ENCODE results near the gene RAB3IL1.

The RAB3IL1 gene

DNA sequence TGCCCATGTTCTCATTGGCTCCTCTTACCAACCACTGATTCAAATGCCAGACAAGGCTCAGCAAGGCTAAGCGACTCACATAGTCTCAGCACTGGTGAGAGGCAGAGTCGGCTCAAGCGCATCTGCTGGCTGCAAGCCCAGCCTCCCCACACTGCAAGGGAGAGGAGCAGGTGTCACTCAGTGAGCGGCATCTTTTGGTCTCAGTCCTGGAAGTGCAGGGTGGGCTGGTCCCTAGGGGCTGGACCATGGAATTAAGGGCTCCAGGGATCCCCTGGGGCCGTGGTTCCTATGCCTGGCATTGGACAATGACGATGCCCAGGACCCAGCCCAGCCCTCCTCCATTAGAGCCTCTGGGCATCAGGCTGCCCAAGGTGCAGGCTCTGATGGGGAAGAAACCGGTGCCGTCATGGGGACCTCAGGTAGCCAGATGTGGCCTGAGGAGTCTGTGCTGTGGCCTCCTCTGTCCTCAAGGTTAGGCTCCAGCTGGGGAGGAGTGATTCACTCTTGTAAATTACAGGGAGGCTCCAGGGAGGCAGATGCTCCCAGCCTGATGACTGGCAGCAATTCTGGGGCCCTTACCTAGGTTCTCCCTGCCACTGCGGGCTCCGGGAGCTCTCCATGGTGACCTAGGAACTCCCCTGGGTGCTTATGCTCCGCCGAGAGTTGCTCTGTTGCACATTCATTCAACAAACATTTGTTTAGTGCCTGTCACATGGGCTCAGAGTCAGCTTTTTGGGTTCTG is 61.3 kb downstream of the RAB3IL1 start:
- peaks cover 92 to 98% (median 98%) of the 10 kb centered on the region in 11 experiments for H3K36me3 ChIP-seq
- H4K20me1 ChIP-seq, result peaks cover 0 to 97% (median 34%) of the 10 kb centered on the region in 11 experiments; a peak in 14 of 22 replicates
- TF ChIP-seq Cebpa-rat (IDR thresholded peaks at IDR 0.05), result no peak
- no peak overlapping the region; a peak in 1 of 22 replicates for H3K27ac ChIP-seq
- peak overlapping the region in 1 of 11 experiments; percentile 9; a peak in 1 of 22 replicates for H3K9ac ChIP-seq
- H3K9me3 ChIP-seq (replicated peaks in 1 of 11), result no peaks in the 10 kb centered on the region
- no peaks in the 10 kb centered on the region for H3K27me3 ChIP-seq
- H3K4me2 ChIP-seq, result no peak overlapping the region
- peaks cover 0 to 17% (median 9%) of the 10 kb centered on the region in 10 experiments; a peak in 9 of 20 replicates for H3K4me1 ChIP-seq
- H3K4me3 ChIP-seq, result no peak overlapping the region

DNA sequence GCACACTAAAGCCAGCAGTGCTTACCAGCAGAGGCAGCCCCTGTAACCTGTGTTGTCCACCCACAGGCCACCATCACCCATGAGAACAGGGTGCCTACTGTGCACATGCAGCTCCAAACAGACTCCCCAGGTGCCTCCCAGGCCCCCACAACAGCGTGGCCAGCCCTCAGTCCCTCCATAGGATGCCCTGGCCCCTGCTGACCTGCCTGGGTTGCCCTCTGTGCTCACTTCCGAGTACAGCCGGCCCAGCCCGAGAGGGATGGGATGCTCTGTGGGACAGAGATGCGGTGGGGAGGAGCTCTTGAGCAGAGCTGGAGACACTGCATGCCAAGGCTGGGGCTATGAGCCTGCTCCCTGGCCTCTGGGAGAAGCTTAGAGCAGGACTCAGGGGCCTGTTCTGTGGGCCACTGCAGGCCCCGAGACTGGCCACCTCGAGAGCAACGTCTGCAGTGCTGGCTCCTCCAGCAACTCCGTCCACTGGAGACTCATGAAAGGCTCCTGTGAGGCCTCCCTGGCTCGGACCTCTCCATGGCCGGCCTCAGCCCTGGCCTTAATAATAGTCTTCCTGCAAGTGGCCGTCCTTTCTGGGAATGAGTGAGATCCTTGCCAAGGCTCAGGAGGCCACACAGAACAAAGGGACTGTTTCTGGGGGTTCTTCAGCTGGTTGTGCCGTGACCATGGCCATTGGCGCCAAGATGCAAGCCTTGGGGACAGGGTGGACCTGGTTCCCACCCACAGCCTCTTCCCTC is 62.2 kb downstream of the RAB3IL1 start:
- no peaks in the 10 kb centered on the region for H3K27me3 ChIP-seq
- H3K27ac ChIP-seq, result peak overlapping the region in 2 of 11 experiments; percentile 12 to 62; a peak in 2 of 22 replicates
- TF ChIP-seq Cebpa-rat (IDR thresholded peaks at IDR 0.05), result no peak
- no peak overlapping the region for H3K4me2 ChIP-seq
- peaks cover 0 to 97% (median 34%) of the 10 kb centered on the region in 11 experiments; a peak in 15 of 22 replicates for H4K20me1 ChIP-seq
- H3K4me1 ChIP-seq, result peaks cover 0 to 17% (median 9%) of the 10 kb centered on the region in 10 experiments; a peak in 9 of 20 replicates
- 0 out of 22 replicates have a peak overlapping the region, but pooled peaks of 1 of the 11 experiments have one; percentile 7 for H3K9ac ChIP-seq
- no peak overlapping the region for H3K4me3 ChIP-seq
- H3K9me3 ChIP-seq (replicated peaks in 1 of 11), result no peaks in the 10 kb centered on the region
- peaks cover 92 to 98% (median 98%) of the 10 kb centered on the region in 11 experiments for H3K36me3 ChIP-seq

DNA sequence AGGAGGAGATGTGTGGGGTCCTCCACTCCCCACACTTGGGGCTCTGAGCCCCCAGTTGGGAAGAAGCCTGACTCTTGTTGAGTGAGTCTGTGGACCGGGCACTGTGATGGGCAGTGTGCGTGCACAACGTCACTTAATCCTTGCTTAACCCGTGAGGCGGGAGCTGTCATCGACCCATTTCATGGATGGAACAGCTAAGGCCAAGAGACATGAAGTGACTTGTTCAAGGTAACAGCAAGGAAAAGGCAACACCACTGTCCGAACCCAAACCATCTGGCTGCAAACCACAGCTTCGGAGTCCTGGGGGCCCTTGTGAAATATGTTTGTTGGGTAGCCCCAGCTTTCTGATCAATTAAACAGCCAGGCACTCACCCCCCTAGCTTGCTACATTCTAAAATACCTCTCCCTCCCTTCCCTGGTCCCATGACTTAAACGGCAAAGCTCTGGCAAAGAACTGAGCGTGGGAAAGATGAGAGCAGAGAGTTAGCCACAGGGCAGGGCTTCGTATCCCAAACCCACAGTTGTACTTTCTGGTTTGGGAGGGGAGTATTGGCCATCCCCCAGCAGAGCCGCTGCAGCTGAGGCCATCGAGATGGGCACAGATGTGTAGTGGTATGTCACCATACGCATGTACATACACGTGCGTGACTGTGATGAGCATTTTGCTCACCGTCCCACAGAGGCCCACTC is 63.0 kb downstream of the RAB3IL1 start:
- no peak overlapping the region for H3K4me2 ChIP-seq
- peak overlapping the region in 2 of 11 experiments; percentile 45 to 62; a peak in 5 of 22 replicates for H3K27ac ChIP-seq
- H3K4me1 ChIP-seq, result peaks cover 0 to 17% (median 9%) of the 10 kb centered on the region in 10 experiments; a peak in 9 of 20 replicates
- no peak overlapping the region for H3K4me3 ChIP-seq
- 0 out of 22 replicates have a peak overlapping the region, but pooled peaks of 1 of the 11 experiments have one; percentile 7 for H3K9ac ChIP-seq
- H3K36me3 ChIP-seq, result peaks cover 92 to 98% (median 98%) of the 10 kb centered on the region in 11 experiments
- no peaks in the 10 kb centered on the region for H3K27me3 ChIP-seq
- no peaks in the 10 kb centered on the region for H3K9me3 ChIP-seq (replicated peaks in 1 of 11)
- peaks cover 0 to 97% (median 34%) of the 10 kb centered on the region in 11 experiments; a peak in 15 of 22 replicates for H4K20me1 ChIP-seq
- no peak for TF ChIP-seq Cebpa-rat (IDR thresholded peaks at IDR 0.05)

DNA sequence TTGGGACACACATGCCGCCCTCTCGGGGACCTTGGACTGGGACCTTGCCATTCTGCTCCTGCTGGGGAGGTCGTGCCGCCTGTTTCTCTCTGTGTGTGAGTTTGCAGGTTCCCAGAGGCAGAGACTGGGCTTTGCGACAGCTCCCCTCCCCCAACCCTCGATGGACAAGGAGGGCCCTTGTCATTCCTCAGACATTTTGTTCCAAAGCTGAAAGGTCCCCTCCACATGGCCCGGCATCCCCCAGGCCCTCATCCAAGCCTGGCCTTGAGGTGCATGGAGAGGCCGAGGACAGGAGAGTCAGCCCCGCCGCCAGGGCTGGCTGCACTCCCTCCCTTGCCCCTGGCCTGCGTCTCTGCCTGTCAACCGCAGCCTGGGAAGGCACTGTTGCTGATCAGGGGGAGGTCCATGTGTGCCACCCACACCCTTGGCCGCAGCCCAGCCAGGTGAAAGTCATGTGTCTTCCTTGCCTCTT is 63.6 kb downstream of the RAB3IL1 start:
- Histone ChIP-seq H3K27me3 (no peaks in the 10 kb centered on the region), H3K4me2 (no peak overlapping the region), H3K36me3 (peaks cover 92 to 98% (median 98%) of the 10 kb centered on the region in 11 experiments), H3K4me1 (peaks cover 0 to 17% (median 9%) of the 10 kb centered on the region in 10 experiments; a peak in 9 of 20 replicates), H3K27ac (peak overlapping the region in 5 of 11 experiments; percentile 18 to 62 (median 45); a peak in 8 of 22 replicates), H3K9ac (0 out of 22 replicates have a peak overlapping the region, but pooled peaks of 1 of the 11 experiments have one; percentile 52), H4K20me1 (peaks cover 0 to 97% (median 34%) of the 10 kb centered on the region in 11 experiments; a peak in 15 of 22 replicates), H3K9me3 (replicated peaks in 1 of 11) (no peaks in the 10 kb centered on the region), H3K4me3 (no peak overlapping the region)
- TF ChIP-seq Cebpa-rat (IDR thresholded peaks at IDR 0.05), result no peak

DNA sequence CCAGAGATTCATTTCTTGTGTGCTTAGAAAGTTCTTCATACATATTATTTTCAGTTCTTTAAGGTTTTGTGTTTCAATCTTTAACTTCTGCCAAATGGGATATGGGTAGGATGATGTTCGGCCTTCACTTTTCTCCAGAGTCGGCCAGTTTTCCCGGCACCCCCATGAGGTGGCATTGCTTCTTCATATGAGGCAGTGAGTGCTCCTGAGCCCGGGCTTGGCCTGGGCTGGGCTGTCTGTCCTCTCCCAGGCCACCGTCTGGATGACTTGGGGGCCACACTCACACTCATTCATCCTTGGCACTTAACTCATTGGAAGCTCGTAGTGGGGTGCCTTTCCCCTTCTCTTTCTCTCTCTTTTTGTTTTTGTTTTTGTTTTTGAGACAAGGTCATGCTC is 65.5 kb downstream of the RAB3IL1 start:
- TF ChIP-seq Cebpa-rat (IDR thresholded peaks at IDR 0.05), result no peak
- peaks cover 0 to 93% (median 31%) of the 10 kb centered on the region in 11 experiments; a peak in 15 of 22 replicates for H4K20me1 ChIP-seq
- H3K36me3 ChIP-seq, result peaks cover 93 to 98% (median 98%) of the 10 kb centered on the region in 11 experiments
- H3K4me3 ChIP-seq, result no peak overlapping the region
- H3K9me3 ChIP-seq (replicated peaks in 1 of 11), result no peaks in the 10 kb centered on the region
- H3K27ac ChIP-seq, result peak overlapping the region in 3 of 11 experiments; percentile 9 to 50 (median 40); a peak in 3 of 22 replicates
- H3K4me1 ChIP-seq, result peaks cover 0 to 17% (median 9%) of the 10 kb centered on the region in 10 experiments; a peak in 9 of 20 replicates
- H3K9ac ChIP-seq, result no peak overlapping the region
- no peaks in the 10 kb centered on the region for H3K27me3 ChIP-seq
- H3K4me2 ChIP-seq, result peak overlapping the region in 1 of 11 experiments; percentile 18; a peak in 4 of 22 replicates

DNA sequence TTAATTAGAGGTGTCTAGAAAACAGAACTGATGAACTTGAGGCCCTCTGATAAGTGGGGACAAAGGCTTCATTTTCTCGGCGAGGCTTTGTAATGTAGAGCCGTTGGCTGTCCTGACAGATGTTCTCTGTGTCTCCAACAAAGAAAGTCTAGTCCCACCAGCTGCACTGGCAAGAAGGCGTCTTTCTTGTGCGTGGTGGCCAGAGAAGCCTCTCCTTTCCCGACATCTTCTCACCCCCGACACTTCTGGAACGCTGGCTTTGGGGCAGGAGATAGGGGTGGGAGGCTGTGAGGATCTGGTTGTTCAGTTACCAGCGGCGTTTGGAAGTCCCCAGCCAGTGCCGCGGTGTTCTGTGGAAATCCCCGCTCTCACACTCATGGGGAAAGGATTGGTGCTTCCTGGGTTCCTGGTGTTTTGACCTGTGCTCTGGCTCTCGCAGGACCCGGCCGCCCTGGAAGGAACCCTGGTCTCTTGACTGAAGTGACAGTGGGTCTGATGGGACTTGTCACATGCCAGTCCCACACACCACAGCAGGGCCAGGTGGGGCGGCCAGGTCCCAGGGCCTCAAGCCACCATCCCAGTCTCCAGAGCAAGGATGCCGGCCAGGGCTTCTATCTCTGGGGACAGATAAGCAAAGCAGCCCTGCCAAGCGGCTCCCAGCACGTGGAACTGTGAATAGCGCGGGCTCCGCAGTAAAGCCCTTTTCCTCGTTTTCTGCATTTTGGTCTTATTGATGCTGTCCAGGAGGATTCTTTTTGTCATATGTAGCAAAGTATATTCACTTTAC is 66.1 kb downstream of the RAB3IL1 start:
- Histone ChIP-seq H3K9me3 (replicated peaks in 1 of 11) (no peaks in the 10 kb centered on the region), H3K4me1 (peaks cover 0 to 17% (median 9%) of the 10 kb centered on the region in 10 experiments; a peak in 9 of 20 replicates), H3K9ac (no peak overlapping the region; a peak in 1 of 22 replicates), H3K4me3 (no peak overlapping the region), H3K27ac (peak overlapping the region in 4 of 11 experiments; percentile 9 to 50 (median 36); a peak in 5 of 22 replicates), H3K4me2 (no peak overlapping the region), H4K20me1 (peaks cover 0 to 93% (median 26%) of the 10 kb centered on the region in 11 experiments; a peak in 15 of 22 replicates), H3K36me3 (peaks cover 93 to 98% (median 98%) of the 10 kb centered on the region in 11 experiments), H3K27me3 (no peaks in the 10 kb centered on the region)
- no peak for TF ChIP-seq Cebpa-rat (IDR thresholded peaks at IDR 0.05)

DNA sequence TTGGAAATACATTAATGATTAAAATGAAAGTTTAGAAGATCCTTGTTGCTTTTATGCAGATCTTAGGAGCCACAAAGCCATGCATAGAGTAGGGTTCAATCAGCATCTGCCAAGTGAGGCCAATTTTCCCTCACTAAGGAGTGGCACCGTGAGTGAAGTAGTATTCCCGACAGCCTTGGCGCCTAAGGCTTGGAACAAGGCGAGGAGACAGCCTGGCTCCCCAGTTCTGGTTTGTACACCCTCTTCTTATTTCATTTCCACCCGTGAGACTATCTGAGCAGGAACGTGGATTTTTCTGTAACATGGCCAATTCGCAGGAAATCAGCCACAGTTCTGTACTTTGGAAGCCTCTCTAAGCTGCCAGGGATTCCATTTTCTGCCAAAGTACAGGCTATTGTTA is 66.7 kb downstream of the RAB3IL1 start:
- Histone ChIP-seq H3K4me2 (no peak overlapping the region), H3K27ac (peak overlapping the region in 2 of 11 experiments; percentile 12 to 40; a peak in 2 of 22 replicates), H4K20me1 (peaks cover 0 to 92% (median 20%) of the 10 kb centered on the region in 11 experiments; a peak in 15 of 22 replicates), H3K9me3 (replicated peaks in 1 of 11) (no peaks in the 10 kb centered on the region), H3K9ac (no peak overlapping the region), H3K27me3 (no peaks in the 10 kb centered on the region), H3K36me3 (peaks cover 93 to 98% (median 98%) of the 10 kb centered on the region in 11 experiments), H3K4me1 (peaks cover 0 to 17% (median 9%) of the 10 kb centered on the region in 10 experiments; a peak in 9 of 20 replicates), H3K4me3 (no peak overlapping the region)
- TF ChIP-seq Cebpa-rat (IDR thresholded peaks at IDR 0.05), result no peak
